GM23338 (cell line): ENCODE measurements around the gene EZH1. TPM values are rescaled to one million over a fixed set of nuclear protein-coding genes. Genes with fewer than 3 reads are reported as not detected.

Experiments
- ATAC-seq: fragments of 200-7000 bp; cut with Tn5 transposase; 3 replicates; pipeline ENCODE4 v1.9.1; 2020
- DNase-seq: peaks from one replicate; pipeline ENCODE4 v3.0.0-alpha.2; 2015; ENCODE audit warnings: low spot score
- H2AFZ ChIP-seq: fragments of 200-600 bp; sonication (generic); 2 replicates; pipeline ENCODE4 v1.8.0; 2016; ENCODE audit warnings: antibody characterized with exemption, mild to moderate bottlenecking, moderate library complexity
- H3F3A ChIP-seq: fragments of 200-600 bp; sonication (generic); replicated peaks from 2 replicates; pipeline ENCODE4 v1.8.0; 2017; ENCODE audit warnings: antibody characterized with exemption, mixed run types, low read depth
- H3K27ac ChIP-seq: fragments of 200-600 bp; sonication (generic); 2 replicates; pipeline ENCODE4 v1.6.1; 2016; ENCODE audit warnings: low read depth
- H3K27me3 ChIP-seq: fragments of 200-600 bp; sonication (generic); 2 replicates; pipeline ENCODE4 v1.8.0; 2016; ENCODE audit warnings: mild to moderate bottlenecking, mixed run types, moderate library complexity; ENCODE audit not compliant: insufficient read depth
- H3K36me3 ChIP-seq: fragments of 200-600 bp; sonication (generic); 2 replicates; pipeline ENCODE4 v1.8.0; 2016; ENCODE audit warnings: mild to moderate bottlenecking; ENCODE audit not compliant: insufficient read depth
- H3K4me1 ChIP-seq: fragments of 200-600 bp; sonication (generic); 2 replicates; pipeline ENCODE4 v1.8.0; 2016; ENCODE audit warnings: mild to moderate bottlenecking, moderate library complexity; ENCODE audit not compliant: insufficient read depth
- H3K4me2 ChIP-seq: fragments of 200-600 bp; sonication (generic); 2 replicates; pipeline ENCODE4 v1.7.1; 2017; ENCODE audit warnings: mixed run types
- H3K4me3 ChIP-seq: fragments of 200-600 bp; sonication (generic); 2 replicates; pipeline ENCODE4 v1.6.1; 2016; ENCODE audit warnings: mixed run types
- H3K79me2 ChIP-seq: fragments of 200-600 bp; sonication (generic); replicated peaks from 2 replicates; pipeline ENCODE4 v1.8.0; 2017; ENCODE audit warnings: mild to moderate bottlenecking; ENCODE audit not compliant: insufficient read depth
- H3K9me2 ChIP-seq: fragments of 200-600 bp; sonication (generic); 2 replicates; pipeline ENCODE4 v1.8.0; 2017; ENCODE audit not compliant: insufficient read depth
- H4K20me1 ChIP-seq: fragments of 200-600 bp; sonication (generic); replicated peaks from 2 replicates; pipeline ENCODE4 v1.8.0; 2017; ENCODE audit warnings: mild to moderate bottlenecking; ENCODE audit not compliant: insufficient read depth
- H3K27ac Mint-ChIP-seq: 2 replicates; pipeline ENCODE4 v1.8.0; 2020; ENCODE audit warnings: inconsistent platforms, mild to moderate bottlenecking, moderate library complexity, mixed read lengths
- H3K27me3 Mint-ChIP-seq: 3 replicates; pipeline ENCODE4 v1.8.0; 2022; ENCODE audit warnings: low read depth, mild to moderate bottlenecking, moderate library complexity, mixed read lengths, inconsistent platforms; ENCODE audit not compliant: insufficient read depth, poor library complexity
- H3K36me3 Mint-ChIP-seq: 3 replicates; pipeline ENCODE4 v1.8.0; 2021; ENCODE audit warnings: low read depth, mild to moderate bottlenecking, inconsistent platforms, moderate library complexity, mixed read lengths
- H3K4me1 Mint-ChIP-seq: 3 replicates; pipeline ENCODE4 v1.8.0; 2020; ENCODE audit warnings: mild to moderate bottlenecking, inconsistent platforms, mixed read lengths
- H3K4me3 Mint-ChIP-seq: 3 replicates; pipeline ENCODE4 v1.8.0; 2021; ENCODE audit warnings: moderate library complexity, mild to moderate bottlenecking, inconsistent platforms, mixed read lengths
- H3K9me3 Mint-ChIP-seq: 3 replicates; pipeline ENCODE4 v1.8.0; 2020; ENCODE audit warnings: moderate library complexity, mild to moderate bottlenecking, inconsistent platforms, mixed read lengths
- CREB1 ChIP-seq: fragments of 250-450 bp; sonication (Bioruptor Pico); IDR thresholded peaks from 2 replicates; pipeline ENCODE4 v1.5.0; 2020; ENCODE audit warnings: low read depth, mild to moderate bottlenecking, moderate library complexity
- CTCF ChIP-seq, 2 experiments: fragments of 200-600 bp in 1 of 2; sonication (generic) in 1 of 2; conservative IDR thresholded peaks; 2 replicates each; pipeline versions ENCODE4 v1.5.1 to v1.6.1; 2016 to 2017; ENCODE audit warnings: antibody characterized with exemption in 2 of 2, low read depth in 2 of 2, mild to moderate bottlenecking in 2 of 2, moderate library complexity in 1 of 2
- ETS1 ChIP-seq: IDR thresholded peaks from 2 replicates; pipeline ENCODE4 v1.6.1; 2016; ENCODE audit warnings: antibody characterized with exemption
- EZH2phosphoT487 ChIP-seq: fragments of 200-600 bp; sonication (generic); IDR thresholded peaks from one replicate; pipeline ENCODE4 v1.8.1; 2018; ENCODE audit warnings: antibody characterized with exemption; ENCODE audit not compliant: unreplicated experiment
- JUNB ChIP-seq: IDR thresholded peaks from one replicate; pipeline ENCODE4 v1.6.1; 2016; ENCODE audit warnings: antibody characterized with exemption; ENCODE audit not compliant: unreplicated experiment
- NANOG ChIP-seq: IDR thresholded peaks from 2 replicates; pipeline ENCODE4 v1.6.1; 2016; ENCODE audit warnings: antibody characterized with exemption, borderline replicate concordance
- POLR2AphosphoS5 ChIP-seq: IDR thresholded peaks from 2 replicates; pipeline ENCODE4 v1.6.1; 2016; ENCODE audit warnings: antibody characterized with exemption, low read depth
- REST ChIP-seq: IDR thresholded peaks from one replicate; pipeline ENCODE4 v1.6.1; 2018; ENCODE audit warnings: antibody characterized with exemption; ENCODE audit not compliant: unreplicated experiment
- STAT1 ChIP-seq: IDR thresholded peaks from one replicate; pipeline ENCODE4 v1.6.1; 2016; ENCODE audit warnings: antibody characterized with exemption; ENCODE audit not compliant: unreplicated experiment
- ZNF114 ChIP-seq: fragments of 250-450 bp; sonication (Bioruptor Pico); IDR thresholded peaks from 2 replicates; pipeline ENCODE4 v1.5.0; 2020; ENCODE audit warnings: mild to moderate bottlenecking, moderate library complexity
- ZNF331 ChIP-seq: fragments of 250-450 bp; sonication (Bioruptor Pico); IDR thresholded peaks from 2 replicates; pipeline ENCODE4 v1.5.0; 2020; ENCODE audit warnings: low read depth, mild to moderate bottlenecking, moderate library complexity
- ZNF462 ChIP-seq: fragments of 250-450 bp; sonication (Bioruptor Pico); IDR thresholded peaks from 2 replicates; pipeline ENCODE4 v1.5.0; 2020; ENCODE audit warnings: mild to moderate bottlenecking, moderate library complexity
- polyA plus RNA-seq: library from polyadenylated mRNA; unstranded; fragments of >200 nt; fragmentation: Nextera tagmentation; extraction: Ambion mirVana; gene quantifications from 2 replicates; pipeline ENCODE4 v1.2.1, GENCODE V29; 2016
- total RNA-seq: library from RNA; depleted of rRNA; stranded (reverse); fragments of >200 nt; shearing (Covaris generic); gene quantifications from 2 replicates; pipeline ENCODE4 v1.2.3, GENCODE V29; 2014

EZH1 gene
- total and polyA plus RNA-seq, 2 experiments from 2014 or later, result 16.9 to 18.0 TPM

GRCh38 chr17:42681976-42682721 lies 62.7 kb downstream of the EZH1 start, which contains the start of gene CNTNAP1 (continued):
- no peak for TF ChIP-seq ZNF114 (CRISPR knock-in tag)

- peak overlapping the region; percentile 65 for H3K4me3 ChIP-seq
- DNase-seq, result no peak
- Mint-ChIP-seq H3K4me1 (peaks cover 44% of the 10 kb centered on the region), H3K36me3 (peaks cover 10% of the 10 kb centered on the region; the same call in 2 of the 3 replicates), H3K9me3 (peaks cover 3% of the 10 kb centered on the region; the same call in 1 of the 3 replicates), H3K27me3 (peaks cover 64% of the 10 kb centered on the region), H3K27ac (no peak overlapping the region), H3K4me3 (peak overlapping the region; percentile 71)
- H2AFZ ChIP-seq, result peak overlapping the region; percentile 90
- H3K27me3 ChIP-seq, result peaks cover 62% of the 10 kb centered on the region
- H3K9me2 ChIP-seq, result no peaks in the 10 kb centered on the region
- ATAC-seq, result no peak
- H3K27ac ChIP-seq, result no peak overlapping the region
- H4K20me1 ChIP-seq, result 0 out of 2 replicates have a peak, but pooled peaks cover 2% of the 10 kb centered on the region
- no peaks in the 10 kb centered on the region for H3K36me3 ChIP-seq
- peak overlapping the region; percentile 86 for H3K4me2 ChIP-seq
- H3F3A ChIP-seq, result peaks cover 38% of the 10 kb centered on the region
- peaks cover 7% of the 10 kb centered on the region; the same call in 1 of the 2 replicates for H3K79me2 ChIP-seq
- H3K4me1 ChIP-seq, result peaks cover 37% of the 10 kb centered on the region
- TF ChIP-seq REST (no peak), ETS1 (no peak), POLR2AphosphoS5 (no peak), JUNB (no peak), CREB1 (CRISPR knock-in tag) (no peak), ZNF462 (CRISPR knock-in tag) (no peak), ZNF114 (CRISPR knock-in tag) (no peak), EZH2phosphoT487 (no peak), ZNF331 (CRISPR knock-in tag) (no peak), STAT1 (no peak), CTCF (conservative IDR thresholded peaks at IDR 0.05; ENCODE audit: low read depth in 2 of 2) (no peak), NANOG (no peak)
Measured at GRCh38 chr17:42680331-42680808, 64.5 kb downstream of the EZH1 start.
